OCI-LY3 (cell line): ENCODE measurements around the gene EPHB2.

Experiments used
- H2AFZ ChIP-seq: fragments of 200-600, 300-600 bp; shearing (Covaris generic); 2 replicates; pipeline ENCODE4 v1.6.0; 2014; ENCODE audit warnings: antibody characterized with exemption, low read depth, low read length
- H3K27ac ChIP-seq: fragments of 200-600, 300-600 bp; sonication (generic); 2 replicates; pipeline ENCODE4 v1.5.1; 2014; ENCODE audit warnings: mild to moderate bottlenecking, low read length, moderate library complexity, mixed read lengths
- H3K27me3 ChIP-seq: fragments of 200-600, 300-600 bp; sonication (generic); 2 replicates; pipeline ENCODE4 v1.6.1; 2014; ENCODE audit warnings: low read depth, low read length, mixed read lengths
- H3K36me3 ChIP-seq: fragments of 200-600, 300-600 bp; sonication (generic); replicated peaks from 2 replicates; pipeline ENCODE3; 2014; ENCODE audit warnings: low read depth, low read length, mixed read lengths
- H3K4me1 ChIP-seq: fragments of 300-600, 200-600 bp; sonication (generic); 2 replicates; pipeline ENCODE4 v1.6.1; 2014; ENCODE audit warnings: low read length, mixed read lengths
- H3K4me2 ChIP-seq: fragments of 200-600, 300-600 bp; sonication (generic); 2 replicates; pipeline ENCODE4 v1.6.1; 2014; ENCODE audit warnings: low read length, mixed read lengths
- H3K4me3 ChIP-seq: fragments of 300-600, 200-600 bp; sonication (generic); 2 replicates; pipeline ENCODE4 v1.5.1; 2014; ENCODE audit warnings: antibody characterized with exemption, mild to moderate bottlenecking, low read length, moderate library complexity
- H3K79me2 ChIP-seq: fragments of 300-600, 200-600 bp; shearing (Covaris generic); 2 replicates; pipeline ENCODE4 v1.6.1; 2014; ENCODE audit warnings: mild to moderate bottlenecking, low read length, mixed read lengths
- H3K9ac ChIP-seq: fragments of 300-600, 200-600 bp; shearing (Covaris generic); 2 replicates; pipeline ENCODE4 v1.6.0; 2014; ENCODE audit warnings: mild to moderate bottlenecking, low read length, moderate library complexity
- H3K9me3 ChIP-seq: fragments of 200-600, 300-600 bp; shearing (Covaris generic); 2 replicates; pipeline ENCODE4 v1.6.1; 2014; ENCODE audit warnings: low read length, mixed read lengths; ENCODE audit not compliant: insufficient read depth
- H4K20me1 ChIP-seq: fragments of 200-600, 300-600 bp; sonication (generic); 2 replicates; pipeline ENCODE4 v1.6.1; 2016; ENCODE audit warnings: low read length, mixed read lengths; ENCODE audit not compliant: insufficient read depth
- CTCF ChIP-seq: fragments of 200-600, 300-600 bp; sonication (generic); IDR thresholded peaks from 2 replicates; pipeline ENCODE4 v1.5.1; 2014; ENCODE audit warnings: antibody characterized with exemption, low read length, low read depth
- EZH2phosphoT487 ChIP-seq: fragments of 200-600 bp; shearing (Covaris generic); IDR thresholded peaks from 2 replicates; pipeline ENCODE4 v1.6.1; 2018; ENCODE audit warnings: antibody characterized with exemption, mixed run types, low read depth

Gene EPHB2

GRCh38 chr1:22855668-22856606, 145.3 kb downstream of the EPHB2 start:
- Histone ChIP-seq H4K20me1 (no peaks in the 10 kb centered on the region), H2AFZ (no peak overlapping the region), H3K36me3 (no peaks in the 10 kb centered on the region), H3K79me2 (no peaks in the 10 kb centered on the region), H3K27me3 (no peaks in the 10 kb centered on the region), H3K4me3 (no peak overlapping the region), H3K9ac (no peak overlapping the region), H3K4me2 (no peak overlapping the region), H3K27ac (no peak overlapping the region), H3K4me1 (peaks cover 5% of the 10 kb centered on the region; the same call in 1 of the 2 replicates), H3K9me3 (no peaks in the 10 kb centered on the region)
- no peak for TF ChIP-seq EZH2phosphoT487
- TF ChIP-seq CTCF: no peak

- H3K4me3 ChIP-seq: no peak overlapping the region
- no peaks in the 10 kb centered on the region for H4K20me1 ChIP-seq
- no peak overlapping the region for H2AFZ ChIP-seq
- H3K27ac ChIP-seq: no peak overlapping the region
- H3K4me2 ChIP-seq: no peak overlapping the region
- H3K27me3 ChIP-seq: no peaks in the 10 kb centered on the region
- H3K9ac ChIP-seq: no peak overlapping the region
- peaks cover 5% of the 10 kb centered on the region; the same call in 1 of the 2 replicates for H3K4me1 ChIP-seq
- H3K9me3 ChIP-seq: no peaks in the 10 kb centered on the region
- no peaks in the 10 kb centered on the region for H3K36me3 ChIP-seq
- TF ChIP-seq CTCF (no peak), EZH2phosphoT487 (no peak)
- no peaks in the 10 kb centered on the region for H3K79me2 ChIP-seq
Measured at GRCh38 chr1:22857661-22858060, 147.0 kb downstream of the EPHB2 start.

GRCh38 chr1:22860414-22860800, 149.8 kb downstream of the EPHB2 start:
- Histone ChIP-seq H3K4me1 (no peaks in the 10 kb centered on the region), H3K9me3 (no peaks in the 10 kb centered on the region), H3K79me2 (no peaks in the 10 kb centered on the region), H3K27me3 (no peaks in the 10 kb centered on the region), H3K36me3 (no peaks in the 10 kb centered on the region), H2AFZ (no peak overlapping the region), H4K20me1 (no peaks in the 10 kb centered on the region), H3K4me3 (no peak overlapping the region), H3K9ac (no peak overlapping the region), H3K4me2 (no peak overlapping the region), H3K27ac (no peak overlapping the region)
- TF ChIP-seq CTCF (no peak), EZH2phosphoT487 (no peak)

GRCh38 chr1:22860883-22861385, 150.3 kb downstream of the EPHB2 start:
- Histone ChIP-seq H3K9me3 (no peaks in the 10 kb centered on the region), H3K4me2 (no peak overlapping the region), H2AFZ (no peak overlapping the region), H4K20me1 (no peaks in the 10 kb centered on the region), H3K36me3 (no peaks in the 10 kb centered on the region), H3K79me2 (no peaks in the 10 kb centered on the region), H3K9ac (no peak overlapping the region), H3K4me1 (no peaks in the 10 kb centered on the region), H3K27me3 (no peaks in the 10 kb centered on the region), H3K4me3 (no peak overlapping the region), H3K27ac (no peak overlapping the region)
- TF ChIP-seq CTCF (no peak), EZH2phosphoT487 (no peak)
